H9 (cell line): ENCODE measurements around the gene SH3GLB2. TPM values are rescaled to one million over a fixed set of nuclear protein-coding genes. Genes with fewer than 3 reads are reported as not detected.
A peak's percentile ranks its signal among the peaks of the same experiment; 100 is the strongest.

ENCODE experiments used
- DNase-seq: peaks from one replicate; pipeline ENCODE4 v3.0.0-alpha.2; 2017
- H2AFZ ChIP-seq: one replicate; pipeline ENCODE4 v1.6.1; 2013; ENCODE audit warnings: mild to moderate bottlenecking, low read length, control low read depth, moderate library complexity
- H2AK5ac ChIP-seq: 2 replicates; pipeline ENCODE4 v1.6.1; 2013; ENCODE audit warnings: low read length, control low read depth, mixed read lengths; ENCODE audit not compliant: insufficient read length
- H2BK120ac ChIP-seq: one replicate; pipeline ENCODE4 v1.6.1; 2013; ENCODE audit warnings: low read depth, mild to moderate bottlenecking, low read length, control low read depth, inconsistent platforms; ENCODE audit not compliant: poor library complexity, severe bottlenecking
- H2BK12ac ChIP-seq: 2 replicates; pipeline ENCODE4 v1.6.1; 2013; ENCODE audit warnings: low read length, control low read depth, mixed read lengths, low read depth; ENCODE audit not compliant: insufficient read length
- H2BK15ac ChIP-seq: 2 replicates; pipeline ENCODE4 v1.6.1; 2013; ENCODE audit warnings: low read depth, low read length, control low read depth
- H2BK20ac ChIP-seq: one replicate; pipeline ENCODE4 v1.6.1; 2013; ENCODE audit warnings: low read depth, mild to moderate bottlenecking, low read length, control low read depth, inconsistent platforms; ENCODE audit not compliant: poor library complexity, severe bottlenecking
- H2BK5ac ChIP-seq: 2 replicates; pipeline ENCODE4 v1.6.1; 2013; ENCODE audit warnings: low read length, control low read depth, mixed read lengths; ENCODE audit not compliant: insufficient read length
- H3K14ac ChIP-seq: 2 replicates; pipeline ENCODE4 v1.6.1; 2013; ENCODE audit warnings: low read length, control low read depth; ENCODE audit not compliant: insufficient read depth
- H3K18ac ChIP-seq: 2 replicates; pipeline ENCODE4 v1.6.1; 2013; ENCODE audit warnings: low read depth, mild to moderate bottlenecking, mixed read lengths, low read length, control low read depth; ENCODE audit not compliant: insufficient read length
- H3K23ac ChIP-seq: 2 replicates; pipeline ENCODE4 v1.6.1; 2013; ENCODE audit warnings: low read length, control low read depth, mixed read lengths, low read depth; ENCODE audit not compliant: insufficient read length
- H3K23me2 ChIP-seq: 2 replicates; pipeline ENCODE4 v1.6.1; 2013; ENCODE audit warnings: low read depth, mild to moderate bottlenecking, mixed read lengths, low read length, control low read depth; ENCODE audit not compliant: insufficient read length, poor library complexity, severe bottlenecking
- H3K27ac ChIP-seq: 2 replicates; pipeline ENCODE4 v1.5.1; 2013; ENCODE audit warnings: low read length, control low read depth, mixed read lengths, low read depth; ENCODE audit not compliant: insufficient read length
- H3K27me3 ChIP-seq: 2 replicates; pipeline ENCODE4 v1.6.1; 2013; ENCODE audit warnings: low read length, control low read depth, inconsistent platforms; ENCODE audit not compliant: insufficient read depth
- H3K4ac ChIP-seq: 2 replicates; pipeline ENCODE4 v1.6.1; 2013; ENCODE audit warnings: low read depth, mild to moderate bottlenecking, control low read depth, inconsistent platforms, low read length, moderate library complexity
- H3K4me1 ChIP-seq: 2 replicates; pipeline ENCODE4 v1.6.1; 2013; ENCODE audit warnings: low read length, control low read depth, inconsistent platforms; ENCODE audit not compliant: insufficient read depth
- H3K4me2 ChIP-seq: 2 replicates; pipeline ENCODE4 v1.6.1; 2013; ENCODE audit warnings: low read length, control low read depth, mixed read lengths; ENCODE audit not compliant: insufficient read length, insufficient read depth
- H3K56ac ChIP-seq: 2 replicates; pipeline ENCODE4 v1.6.1; 2013; ENCODE audit warnings: low read depth, mild to moderate bottlenecking, mixed read lengths, low read length, control low read depth; ENCODE audit not compliant: insufficient read length
- H3K79me1 ChIP-seq: 2 replicates; pipeline ENCODE4 v1.6.1; 2013; ENCODE audit warnings: low read depth, mild to moderate bottlenecking, moderate library complexity, low read length, control low read depth, inconsistent platforms; ENCODE audit not compliant: insufficient read depth, poor library complexity, severe bottlenecking
- H3K79me2 ChIP-seq: 2 replicates; pipeline ENCODE4 v1.6.1; 2013; ENCODE audit warnings: low read length, control low read depth, inconsistent platforms; ENCODE audit not compliant: insufficient read depth
- H3K9ac ChIP-seq: 2 replicates; pipeline ENCODE4 v1.6.1; 2013; ENCODE audit warnings: low read length, control low read depth, mixed read lengths; ENCODE audit not compliant: insufficient read length; ENCODE audit errors: extremely low read depth
- H3K9me3 ChIP-seq: one replicate; pipeline ENCODE4 v1.6.1; 2013; ENCODE audit warnings: low read depth, low read length, inconsistent platforms; ENCODE audit not compliant: control insufficient read depth
- H3T11ph ChIP-seq: one replicate; pipeline ENCODE4 v1.6.1; 2013; ENCODE audit warnings: mild to moderate bottlenecking, low read length, control low read depth, inconsistent platforms
- H4K20me1 ChIP-seq: one replicate; pipeline ENCODE4 v1.6.1; 2013; ENCODE audit not compliant: control insufficient read depth, insufficient read length, insufficient read depth
- H4K5ac ChIP-seq: 2 replicates; pipeline ENCODE4 v1.6.1; 2013; ENCODE audit warnings: low read depth, mild to moderate bottlenecking, mixed read lengths, low read length, control low read depth; ENCODE audit not compliant: insufficient read length
- H4K8ac ChIP-seq: replicated peaks from 2 replicates; pipeline ENCODE4 v1.6.1; 2013; ENCODE audit warnings: low read length, control low read depth, mixed read lengths, low read depth; ENCODE audit not compliant: insufficient read length
- H4K91ac ChIP-seq: 2 replicates; pipeline ENCODE4 v1.6.1; 2013; ENCODE audit warnings: low read depth, mild to moderate bottlenecking, moderate library complexity, mixed read lengths, low read length, control low read depth; ENCODE audit not compliant: insufficient read length
- H3K27ac Mint-ChIP-seq, 3 experiments: 2 replicates in 2 of 3; 3 replicates in 1 of 3; pipeline ENCODE4 v1.8.0; 2020 to 2021; ENCODE audit warnings: mixed read lengths in 3 of 3, mild to moderate bottlenecking in 1 of 3, moderate library complexity in 1 of 3
- H3K27me3 Mint-ChIP-seq: 2 replicates; pipeline ENCODE4 v1.8.0; 2021; ENCODE audit warnings: low read depth, mild to moderate bottlenecking, moderate library complexity, mixed read lengths
- H3K36me3 Mint-ChIP-seq, 3 experiments: 2 replicates in 2 of 3; 3 replicates in 1 of 3; pipeline ENCODE4 v1.8.0; 2020 to 2021; ENCODE audit warnings: low read depth in 3 of 3, mixed read lengths in 3 of 3; ENCODE audit not compliant: insufficient read depth in 1 of 3
- H3K4me1 Mint-ChIP-seq, 2 experiments: 2 replicates each; pipeline ENCODE4 v1.8.0; 2020; ENCODE audit warnings: mixed read lengths in 2 of 2
- H3K4me3 Mint-ChIP-seq, 2 experiments: 2 replicates in 1 of 2; 3 replicates in 1 of 2; pipeline ENCODE4 v1.8.0; 2020 to 2021; ENCODE audit warnings: mild to moderate bottlenecking in 2 of 2, mixed read lengths in 2 of 2, moderate library complexity in 1 of 2
- H3K9me3 Mint-ChIP-seq, 2 experiments: 2 replicates in 1 of 2; 3 replicates in 1 of 2; pipeline ENCODE4 v1.8.0; 2020; ENCODE audit warnings: mild to moderate bottlenecking in 2 of 2, mixed read lengths in 2 of 2, moderate library complexity in 1 of 2
- WGBS: extraction: QIAGEN DNeasy Blood & Tissue Kit; methylation state at CpG from one replicate; pipeline ENCODE4 v1.1.7; 2013; ENCODE audit warnings: missing lambda C conversion rate, low lambda C conversion rate, mixed read lengths; ENCODE audit not compliant: insufficient read length; ENCODE audit errors: extremely low coverage; 5-methylcytosine and 5-hydroxymethylcytosine counted together
- total RNA-seq: library from RNA; stranded (reverse); gene quantifications from 2 replicates; pipeline ENCODE4 v1.2.1, GENCODE V29; 2021
- TF ChIP-seq, protein P1 (sequence below): fragments of 200-600 bp; sonication (generic); conservative IDR thresholded peaks from 3 replicates; pipeline ENCODE4 v1.8.0; 2021; ENCODE audit warnings: antibody characterized with exemption, mild to moderate bottlenecking

The SH3GLB2 gene
- total RNA-seq, 1 experiment from 2014 or later, result 69.5 TPM

DNA sequence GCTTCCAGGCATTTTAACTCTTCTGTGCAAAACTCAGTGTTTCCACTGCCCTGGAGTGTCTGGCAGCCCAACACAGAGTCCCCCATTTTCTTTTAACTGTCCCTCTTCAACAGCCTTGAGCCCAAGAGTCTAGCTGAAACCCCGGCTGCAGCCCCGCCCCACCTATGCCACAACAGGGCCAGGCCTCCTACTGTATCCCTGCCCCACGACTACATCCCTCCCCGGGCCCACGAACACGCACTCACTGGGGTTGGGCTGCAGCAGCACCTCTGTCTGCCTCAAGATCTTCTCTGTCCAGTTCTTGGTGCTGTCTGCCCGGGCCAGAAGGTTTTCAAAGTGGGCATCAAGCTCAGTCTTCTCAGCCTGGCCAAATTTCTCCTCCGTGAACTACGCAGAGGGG, 6.1 kb downstream of the SH3GLB2 start:
- H3K27ac ChIP-seq, result no peak overlapping the region
- H2BK20ac ChIP-seq, result no peak overlapping the region
- Mint-ChIP-seq H3K27ac (peak overlapping the region in 2 of 3 experiments; percentile 53 to 82; a peak in 3 of 7 replicates), H3K27me3 (no peaks in the 10 kb centered on the region; the same call in 1 of the 2 replicates), H3K36me3 (peaks cover 8 to 24% (median 11%) of the 10 kb centered on the region in 3 experiments; a peak in 6 of 7 replicates), H3K4me3 (no peak overlapping the region), H3K4me1 (peaks cover 6 to 32% of the 10 kb centered on the region in 2 experiments; a peak in 3 of 4 replicates), H3K9me3 (no peaks in the 10 kb centered on the region)
- H3K14ac ChIP-seq, result no peak overlapping the region
- no peaks in the 10 kb centered on the region for H3K9me3 ChIP-seq
- no peak overlapping the region for H4K5ac ChIP-seq
- H2AFZ ChIP-seq, result no peak overlapping the region
- no CpG with 5 or more reads among the region's 9 CpGs for WGBS
- no peak overlapping the region for H3T11ph ChIP-seq
- DNase-seq, result no peak
- H2BK120ac ChIP-seq, result no peak overlapping the region
- H3K4me2 ChIP-seq, result no peak overlapping the region
- no peak overlapping the region for H4K91ac ChIP-seq
- no peak overlapping the region for H2BK5ac ChIP-seq
- no peak overlapping the region for H3K9ac ChIP-seq
- no peak overlapping the region for H4K8ac ChIP-seq
- H3K23me2 ChIP-seq, result peaks cover 3% of the 10 kb centered on the region
- no peak overlapping the region for H3K56ac ChIP-seq
- H2BK15ac ChIP-seq, result no peak overlapping the region
- no peak overlapping the region for H3K23ac ChIP-seq
- no peak overlapping the region for H3K18ac ChIP-seq
- H2AK5ac ChIP-seq, result no peak overlapping the region
- H4K20me1 ChIP-seq, result no peaks in the 10 kb centered on the region
- H2BK12ac ChIP-seq, result no peak overlapping the region
- no peak overlapping the region for H3K4ac ChIP-seq
- no peaks in the 10 kb centered on the region; the same call in 1 of the 2 replicates for H3K4me1 ChIP-seq
- H3K79me1 ChIP-seq, result peaks cover 11% of the 10 kb centered on the region
- TF ChIP-seq, protein P1, sequence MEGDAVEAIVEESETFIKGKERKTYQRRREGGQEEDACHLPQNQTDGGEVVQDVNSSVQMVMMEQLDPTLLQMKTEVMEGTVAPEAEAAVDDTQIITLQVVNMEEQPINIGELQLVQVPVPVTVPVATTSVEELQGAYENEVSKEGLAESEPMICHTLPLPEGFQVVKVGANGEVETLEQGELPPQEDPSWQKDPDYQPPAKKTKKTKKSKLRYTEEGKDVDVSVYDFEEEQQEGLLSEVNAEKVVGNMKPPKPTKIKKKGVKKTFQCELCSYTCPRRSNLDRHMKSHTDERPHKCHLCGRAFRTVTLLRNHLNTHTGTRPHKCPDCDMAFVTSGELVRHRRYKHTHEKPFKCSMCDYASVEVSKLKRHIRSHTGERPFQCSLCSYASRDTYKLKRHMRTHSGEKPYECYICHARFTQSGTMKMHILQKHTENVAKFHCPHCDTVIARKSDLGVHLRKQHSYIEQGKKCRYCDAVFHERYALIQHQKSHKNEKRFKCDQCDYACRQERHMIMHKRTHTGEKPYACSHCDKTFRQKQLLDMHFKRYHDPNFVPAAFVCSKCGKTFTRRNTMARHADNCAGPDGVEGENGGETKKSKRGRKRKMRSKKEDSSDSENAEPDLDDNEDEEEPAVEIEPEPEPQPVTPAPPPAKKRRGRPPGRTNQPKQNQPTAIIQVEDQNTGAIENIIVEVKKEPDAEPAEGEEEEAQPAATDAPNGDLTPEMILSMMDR, result no peak
- no peaks in the 10 kb centered on the region for H3K27me3 ChIP-seq
- H3K79me2 ChIP-seq, result no peaks in the 10 kb centered on the region; the same call in 1 of the 2 replicates
